GM21825 (cell line): ENCODE results near the gene AIP.

Experiments used
- ATAC-seq: cut with Tn5 transposase; IDR thresholded peaks from one replicate; pipeline ENCODE4 v1.9.1; 2021; ENCODE audit warnings: mild to moderate bottlenecking, moderate library complexity; ENCODE audit not compliant: unreplicated experiment

Gene AIP

DNA sequence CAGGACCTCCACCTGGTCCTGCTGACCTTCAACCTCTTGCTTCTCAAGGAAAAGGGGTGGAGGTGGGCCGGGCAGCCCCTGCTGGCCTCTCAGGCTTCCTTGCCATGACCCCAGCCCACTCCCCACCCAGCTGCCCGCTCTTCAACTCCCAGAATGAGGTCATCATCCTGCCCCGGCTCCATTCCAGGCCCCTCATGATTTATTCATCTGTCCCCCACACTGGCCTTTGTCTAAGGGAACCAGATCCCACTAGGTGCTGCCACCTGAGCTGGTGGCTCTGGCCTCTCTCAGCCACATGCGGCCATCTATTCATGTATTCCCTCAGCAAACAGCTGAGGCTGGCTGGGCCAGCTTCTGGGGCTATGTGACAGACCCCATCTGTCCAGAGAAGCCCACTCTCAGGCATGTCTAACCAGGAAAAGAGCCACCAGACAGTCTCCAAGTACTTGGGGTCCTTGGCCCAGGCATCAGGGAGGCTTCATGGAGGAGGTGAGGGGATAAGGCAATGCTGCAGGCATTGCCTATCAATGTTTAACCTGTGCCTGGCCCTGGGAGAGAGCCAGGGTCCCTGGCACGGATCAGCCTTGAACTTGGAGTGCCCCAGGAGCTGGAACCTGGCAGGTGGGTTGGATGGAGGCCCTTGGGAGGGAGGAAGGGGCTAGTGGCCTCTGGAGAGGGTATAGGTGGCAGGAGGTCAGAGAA is 42.6 kb downstream of the AIP start:
- no peak for ATAC-seq

DNA sequence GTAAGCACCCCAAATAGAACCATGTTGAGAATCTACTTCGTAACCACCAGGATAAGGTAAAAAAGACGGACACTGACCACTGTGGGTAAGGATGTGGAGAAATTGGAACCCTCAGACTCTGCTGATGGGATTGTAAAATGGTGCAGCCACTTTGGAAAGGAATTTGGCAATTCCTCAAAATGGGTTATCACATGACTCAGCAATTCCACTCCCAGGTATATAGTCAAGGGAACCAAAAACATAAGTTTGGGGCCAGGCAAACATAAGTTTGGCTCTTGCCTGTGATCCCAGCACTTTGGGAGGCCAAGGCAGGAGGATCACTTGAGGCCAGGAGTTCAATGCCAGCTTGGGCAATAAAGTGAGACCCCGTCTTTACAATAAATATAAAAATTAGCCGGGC is 45.5 kb downstream of the AIP start:
- no peak for ATAC-seq

DNA sequence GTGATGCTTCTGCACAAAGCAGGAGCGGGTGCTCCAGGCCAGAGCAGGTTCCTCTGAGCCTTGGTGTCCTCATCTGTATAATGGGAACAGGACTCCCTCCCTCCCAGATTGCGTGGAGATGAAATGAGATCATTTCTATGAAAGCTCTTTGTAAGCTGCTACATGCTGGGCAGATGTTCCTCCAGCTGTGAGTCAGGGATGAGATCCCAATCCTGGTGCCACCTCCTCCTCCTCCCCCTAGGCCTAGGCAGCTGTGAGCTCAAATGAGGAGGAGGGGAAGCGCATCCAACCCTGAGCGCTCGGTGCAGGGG is 47.4 kb downstream of the AIP start:
- ATAC-seq: no peak

DNA sequence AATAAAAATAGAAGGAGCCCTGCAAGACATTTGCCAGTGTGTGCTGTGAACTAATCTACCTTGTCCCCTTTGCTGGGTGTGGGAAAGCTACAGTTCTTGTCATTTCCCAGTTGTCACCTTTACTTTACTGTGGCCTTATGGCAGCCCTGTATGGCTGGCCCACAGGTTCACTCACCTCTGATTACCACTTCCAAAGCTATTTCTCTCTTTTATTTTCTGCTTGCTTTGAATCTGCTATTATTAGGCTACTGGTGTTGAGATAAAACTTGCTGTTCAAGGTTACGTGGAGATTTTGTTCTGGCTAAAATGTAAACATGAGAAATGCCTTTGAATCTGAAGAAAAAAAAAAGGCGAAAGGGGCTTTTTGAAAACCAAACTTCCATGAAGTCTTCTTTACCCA is 50.1 kb downstream of the AIP start:
- ATAC-seq: no peak

DNA sequence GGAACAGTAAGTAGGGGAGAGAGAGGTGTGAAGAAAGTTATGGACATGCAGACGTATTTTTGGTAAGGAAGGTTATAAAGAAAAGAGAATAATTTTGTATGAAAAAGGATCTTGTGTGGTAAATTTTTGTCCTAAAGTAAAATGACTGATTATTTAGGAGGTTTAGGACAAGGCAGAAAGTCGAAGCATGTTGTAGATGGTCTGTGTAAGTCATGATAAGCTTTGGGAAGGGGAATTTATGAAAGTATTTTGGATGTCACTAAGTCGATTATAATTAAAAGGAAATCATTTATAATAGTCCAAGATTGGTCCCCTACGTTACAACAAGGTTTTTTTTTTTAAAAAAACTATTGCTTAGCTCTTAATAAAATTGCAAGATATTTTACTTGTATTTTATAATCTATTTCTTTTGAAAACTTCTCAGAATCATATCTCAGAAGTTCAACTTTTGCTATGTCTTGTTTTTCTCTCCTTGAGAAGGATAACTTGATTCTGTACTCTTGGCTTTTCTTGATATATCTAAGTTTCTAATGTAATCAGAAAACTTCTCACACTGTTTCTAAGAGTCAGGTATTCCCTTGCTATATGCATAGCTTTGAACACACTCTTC is 51.3 kb downstream of the AIP start:
- no peak for ATAC-seq

DNA sequence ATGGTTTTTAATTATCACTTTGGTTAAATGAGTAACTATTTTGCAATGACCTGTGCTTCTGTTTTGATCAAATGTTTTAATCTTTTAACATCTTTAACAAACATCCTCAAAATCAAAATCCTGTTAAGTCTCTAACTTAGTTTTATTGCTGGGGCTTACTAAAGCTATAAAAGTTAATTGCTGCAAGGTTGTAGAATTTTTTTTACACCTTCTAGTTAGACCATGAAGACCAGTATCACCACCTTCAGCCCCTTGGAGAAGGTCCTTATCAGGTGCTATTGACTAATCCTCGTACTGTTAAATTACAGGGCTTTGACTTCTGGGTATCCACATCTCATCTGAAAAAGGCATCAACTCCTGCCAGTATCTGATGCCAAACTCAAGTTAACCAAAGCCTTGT is 52.7 kb downstream of the AIP start:
- no peak for ATAC-seq

DNA sequence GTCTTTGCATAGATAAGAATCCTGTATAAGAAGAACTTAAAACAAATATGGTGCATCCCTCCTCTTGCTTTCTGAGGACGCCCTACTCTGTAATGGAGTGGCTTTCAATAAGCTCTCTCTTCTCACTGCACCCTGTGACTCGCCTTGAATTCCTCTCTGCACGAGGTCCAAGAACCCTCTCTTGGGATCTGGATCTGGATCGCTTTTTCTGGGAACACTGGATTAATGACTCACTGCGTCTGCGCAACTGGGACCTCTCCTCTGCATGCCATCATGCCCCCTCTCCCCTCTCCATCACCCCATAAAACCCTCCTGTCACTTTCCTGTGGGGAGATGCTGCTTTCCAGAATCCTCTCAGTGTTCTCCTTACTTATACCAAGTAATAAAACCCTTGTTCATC is 55.5 kb downstream of the AIP start:
- ATAC-seq: no peak

DNA sequence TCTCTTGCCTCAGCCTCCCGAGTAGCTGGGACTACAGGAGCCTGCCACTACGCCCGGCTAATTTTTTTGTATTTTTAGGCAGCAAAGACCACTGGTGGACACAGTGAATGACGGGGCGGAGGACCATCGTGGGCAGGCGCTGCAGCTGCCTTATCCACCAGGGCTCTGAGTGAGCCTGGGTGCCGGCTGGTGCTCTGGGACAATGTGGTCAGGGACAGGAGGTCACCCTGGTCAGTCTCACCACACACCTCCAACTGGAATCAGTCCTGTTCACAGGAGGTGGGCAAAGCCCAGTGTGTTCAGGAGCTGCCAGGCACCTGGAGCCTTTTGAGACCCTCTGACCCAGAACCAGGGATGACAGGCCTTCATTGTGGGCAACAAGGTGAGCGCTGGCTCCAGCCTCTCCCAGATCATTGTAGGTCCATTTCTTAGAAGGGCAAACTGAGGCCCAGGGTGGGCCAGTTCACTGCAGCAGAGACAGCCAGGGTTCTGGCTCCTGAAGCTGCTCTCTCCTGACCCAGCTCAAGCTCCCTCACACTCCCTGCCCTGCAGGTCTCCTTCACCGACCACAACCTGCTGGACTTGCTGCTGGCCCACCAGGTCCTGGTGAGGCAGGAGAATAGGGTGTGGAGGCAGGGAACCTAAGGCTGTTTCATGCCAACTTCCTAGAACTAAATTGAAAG is 56.1 kb downstream of the AIP start:
- ATAC-seq: no peak

DNA sequence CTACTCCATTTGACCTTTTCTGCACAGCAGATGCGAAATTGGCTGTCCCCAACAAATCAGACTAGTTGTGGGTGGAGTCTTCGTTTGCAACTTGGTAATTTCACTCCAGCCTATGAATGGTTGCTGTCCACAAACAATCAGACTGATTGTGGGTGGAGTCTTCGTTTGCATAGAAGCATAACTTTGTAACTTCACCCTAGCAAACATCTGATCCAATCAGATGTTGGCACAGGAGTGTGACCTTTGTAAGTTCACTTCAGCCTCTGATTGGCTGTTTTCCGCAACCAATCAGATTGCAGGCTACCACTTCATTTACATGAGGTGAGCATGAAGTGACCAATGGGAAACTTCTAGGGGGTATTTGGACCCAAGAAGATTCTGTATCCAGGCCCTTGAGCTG is 56.7 kb downstream of the AIP start:
- ATAC-seq: no peak
